ENCODE measurements around the gene SPINK8. TPM values are rescaled to one million over a fixed set of nuclear protein-coding genes. Genes with fewer than 3 reads are reported as not detected.

Gene SPINK8
- total RNA-seq, 1 experiment from 2014 or later: not detected

GRCh38 chr3:48297111-48297810, 36.2 kb downstream of the SPINK8 start:
- no peaks in the 10 kb centered on the region for H3K27me3 ChIP-seq (ENCODE audit: insufficient read depth, low read length)
- ChIA-PET POLR2A (no interaction called here), RAD21 (ENCODE audit: low non-redundant PET in 1 of 2, low total read pairs in 2 of 2, uncharacterized antibody in 2 of 2, unreplicated experiment in 2 of 2) (no interaction called here), CTCF (no interaction called here)
- H3K9me2 ChIP-seq (ENCODE audit: insufficient read depth): no peaks in the 10 kb centered on the region
- peaks cover 7 to 20% of the 10 kb centered on the region in 2 experiments for H3K4me1 ChIP-seq (ENCODE audit: control insufficient read depth in 1 of 2, insufficient read depth in 2 of 2, low read length in 2 of 2)
- no peaks in the 10 kb centered on the region for H4K20me1 ChIP-seq (ENCODE audit: insufficient read depth)
- BruUV-seq (replicated peaks): no TSS peak
- H3K36me3 ChIP-seq (ENCODE audit: control insufficient read depth in 1 of 2, insufficient read depth in 2 of 2, low read length in 2 of 2): peaks cover 9 to 27% of the 10 kb centered on the region in 2 experiments; a peak in 2 of 4 replicates
- H3K79me2 ChIP-seq (ENCODE audit: insufficient read depth, low read length): peaks cover 15% of the 10 kb centered on the region
- intact Hi-C loops (cut with micrococcal nuclease): no loop called here
- no peak overlapping the region for H3K4me2 ChIP-seq (ENCODE audit: low read length)
- no peak overlapping the region for H2AFZ ChIP-seq (ENCODE audit: low read depth, low read length, poor library complexity, severe bottlenecking)
- no peaks in the 10 kb centered on the region for H3K9me3 ChIP-seq (ENCODE audit: control insufficient read depth in 1 of 2, insufficient read depth in 1 of 2, low read depth in 1 of 2, low read length in 2 of 2)
- DNase-seq (ENCODE audit: low read depth, low spot score) (no peak), ATAC-seq (no peak)
- H3K9ac ChIP-seq (ENCODE audit: low read length): no peak overlapping the region
- no peak for TF ChIP-seq EZH2phosphoT487 (IDR thresholded peaks at IDR 0.05; ENCODE audit: borderline replicate concordance)
- no peak for TF ChIP-seq RAD21 (IDR thresholded peaks at IDR 0.05; ENCODE audit: low read depth)
- no peak for TF ChIP-seq REST (IDR thresholded peaks at IDR 0.05; ENCODE audit: low read depth)
- TF ChIP-seq CBX3 (IDR thresholded peaks at IDR 0.05; ENCODE audit: low read depth): no peak
- no peak for TF ChIP-seq POLR2AphosphoS5 (IDR thresholded peaks at IDR 0.05; ENCODE audit: low read depth, low read length)
- TF ChIP-seq EZH2 (IDR thresholded peaks at IDR 0.05): no peak
- TF ChIP-seq, protein P1, sequence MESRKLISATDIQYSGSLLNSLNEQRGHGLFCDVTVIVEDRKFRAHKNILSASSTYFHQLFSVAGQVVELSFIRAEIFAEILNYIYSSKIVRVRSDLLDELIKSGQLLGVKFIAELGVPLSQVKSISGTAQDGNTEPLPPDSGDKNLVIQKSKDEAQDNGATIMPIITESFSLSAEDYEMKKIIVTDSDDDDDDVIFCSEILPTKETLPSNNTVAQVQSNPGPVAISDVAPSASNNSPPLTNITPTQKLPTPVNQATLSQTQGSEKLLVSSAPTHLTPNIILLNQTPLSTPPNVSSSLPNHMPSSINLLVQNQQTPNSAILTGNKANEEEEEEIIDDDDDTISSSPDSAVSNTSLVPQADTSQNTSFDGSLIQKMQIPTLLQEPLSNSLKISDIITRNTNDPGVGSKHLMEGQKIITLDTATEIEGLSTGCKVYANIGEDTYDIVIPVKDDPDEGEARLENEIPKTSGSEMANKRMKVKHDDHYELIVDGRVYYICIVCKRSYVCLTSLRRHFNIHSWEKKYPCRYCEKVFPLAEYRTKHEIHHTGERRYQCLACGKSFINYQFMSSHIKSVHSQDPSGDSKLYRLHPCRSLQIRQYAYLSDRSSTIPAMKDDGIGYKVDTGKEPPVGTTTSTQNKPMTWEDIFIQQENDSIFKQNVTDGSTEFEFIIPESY (IDR thresholded peaks at IDR 0.05; ENCODE audit: extremely low read depth, insufficient replicate concordance, low read length): no peak
- TF ChIP-seq EGR1 (IDR thresholded peaks at IDR 0.05; ENCODE audit: low read depth): no peak
- TF ChIP-seq POLR2A (IDR thresholded peaks at IDR 0.05; ENCODE audit: borderline replicate concordance, extremely low read depth, insufficient read depth, insufficient read length): no peak
- no peak for TF ChIP-seq ZNF274 (IDR thresholded peaks at IDR 0.05; ENCODE audit: low read depth, low read length)
- TF ChIP-seq, protein P2, sequence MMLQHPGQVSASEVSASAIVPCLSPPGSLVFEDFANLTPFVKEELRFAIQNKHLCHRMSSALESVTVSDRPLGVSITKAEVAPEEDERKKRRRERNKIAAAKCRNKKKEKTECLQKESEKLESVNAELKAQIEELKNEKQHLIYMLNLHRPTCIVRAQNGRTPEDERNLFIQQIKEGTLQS (IDR thresholded peaks at IDR 0.05): no peak
- no peak for TF ChIP-seq SP1 (IDR thresholded peaks at IDR 0.05; ENCODE audit: low read depth)
- no peak overlapping the region for H3K27ac ChIP-seq (ENCODE audit: low read depth, low read length)
- no peak overlapping the region for H3K4me3 ChIP-seq (replicated peaks in 1 of 2; ENCODE audit: low read depth in 1 of 2, low read length in 2 of 2)
